Activated T-helper 2 cell treated with anti-CD3 and anti-CD28 coated beads, Interferon-gamma antibody, Interleukin-2, Interleukin-4, amounts not matched to agents 10 μg/mL and 5 μg/mL and 100 μg/mL, durations not matched to agents 14 hours and 24 hours and 36 hours (primary cell): ENCODE measurements around the gene ERICH6. TPM values are rescaled to one million over a fixed set of nuclear protein-coding genes. Genes with fewer than 3 reads are reported as not detected.

Experiments used
- DNase-seq: peaks from one replicate; pipeline ENCODE4 v3.0.0; 2021; ENCODE audit warnings: low spot score
- H3K27ac Mint-ChIP-seq: one replicate; pipeline ENCODE4 v1.8.0; 2021; ENCODE audit warnings: mixed read lengths
- H3K27me3 Mint-ChIP-seq: one replicate; pipeline ENCODE4 v1.8.0; 2021; ENCODE audit warnings: low read depth, mixed read lengths
- H3K36me3 Mint-ChIP-seq: one replicate; pipeline ENCODE4 v1.8.0; 2021; ENCODE audit warnings: low read depth, mixed read lengths
- H3K4me1 Mint-ChIP-seq: one replicate; pipeline ENCODE4 v1.8.0; 2021; ENCODE audit warnings: low read depth, mixed read lengths
- H3K4me3 Mint-ChIP-seq: one replicate; pipeline ENCODE4 v1.8.0; 2021; ENCODE audit warnings: low read depth, mild to moderate bottlenecking, moderate library complexity, mixed read lengths
- H3K9me3 Mint-ChIP-seq: one replicate; pipeline ENCODE4 v1.8.0; 2021; ENCODE audit warnings: mixed read lengths
- intact Hi-C: fragments of 100-400 bp; cut with micrococcal nuclease; formaldehyde crosslinking; loops from one replicate; pipeline ENCODE4 v1.15.1; 2023
- total RNA-seq: library from RNA; stranded (reverse); gene quantifications from 2 replicates; pipeline ENCODE4 v1.2.3, GENCODE V29; 2022

Gene ERICH6
- total RNA-seq, 1 donor from 2014 or later = 0.21 TPM

DNA sequence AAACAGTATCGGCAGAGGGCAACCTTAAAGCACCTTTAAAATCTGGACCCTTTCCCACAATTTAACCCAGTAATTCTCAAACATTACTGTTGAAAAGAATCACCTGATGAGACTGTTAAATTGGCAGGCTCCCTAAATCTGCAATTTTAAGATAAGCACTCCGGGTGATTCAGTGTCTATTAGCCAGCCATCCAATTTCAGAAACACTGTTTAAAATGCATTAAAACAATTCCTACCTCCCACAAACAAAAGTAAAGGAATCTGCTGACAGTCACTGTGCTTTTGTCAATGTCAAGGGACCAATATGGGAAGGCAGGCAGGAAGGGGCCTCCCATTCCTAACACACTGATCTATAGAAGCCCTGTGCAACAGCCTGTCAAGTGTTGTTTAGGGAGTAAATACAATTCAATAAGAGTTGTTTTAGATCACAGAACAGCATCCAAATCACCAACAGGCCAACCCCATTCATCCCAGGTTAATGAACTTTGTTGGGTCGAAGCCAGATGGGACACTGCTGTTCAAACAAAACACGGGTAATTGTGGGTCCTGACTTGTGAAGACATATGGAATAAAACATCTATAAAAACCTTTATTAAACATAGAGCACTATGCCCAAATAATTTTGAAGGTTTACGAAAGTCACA is 37.9 kb upstream of the ERICH6 start:
- Mint-ChIP-seq H3K27me3 (no peaks in the 10 kb centered on the region), H3K36me3 (peaks cover 71% of the 10 kb centered on the region), H3K4me3 (peak overlapping the region; percentile 14), H3K4me1 (peaks cover 91% of the 10 kb centered on the region), H3K9me3 (no peaks in the 10 kb centered on the region), H3K27ac (peak overlapping the region; percentile 100)
- DNase-seq = no peak
- intact Hi-C loops = no loop called here

DNA sequence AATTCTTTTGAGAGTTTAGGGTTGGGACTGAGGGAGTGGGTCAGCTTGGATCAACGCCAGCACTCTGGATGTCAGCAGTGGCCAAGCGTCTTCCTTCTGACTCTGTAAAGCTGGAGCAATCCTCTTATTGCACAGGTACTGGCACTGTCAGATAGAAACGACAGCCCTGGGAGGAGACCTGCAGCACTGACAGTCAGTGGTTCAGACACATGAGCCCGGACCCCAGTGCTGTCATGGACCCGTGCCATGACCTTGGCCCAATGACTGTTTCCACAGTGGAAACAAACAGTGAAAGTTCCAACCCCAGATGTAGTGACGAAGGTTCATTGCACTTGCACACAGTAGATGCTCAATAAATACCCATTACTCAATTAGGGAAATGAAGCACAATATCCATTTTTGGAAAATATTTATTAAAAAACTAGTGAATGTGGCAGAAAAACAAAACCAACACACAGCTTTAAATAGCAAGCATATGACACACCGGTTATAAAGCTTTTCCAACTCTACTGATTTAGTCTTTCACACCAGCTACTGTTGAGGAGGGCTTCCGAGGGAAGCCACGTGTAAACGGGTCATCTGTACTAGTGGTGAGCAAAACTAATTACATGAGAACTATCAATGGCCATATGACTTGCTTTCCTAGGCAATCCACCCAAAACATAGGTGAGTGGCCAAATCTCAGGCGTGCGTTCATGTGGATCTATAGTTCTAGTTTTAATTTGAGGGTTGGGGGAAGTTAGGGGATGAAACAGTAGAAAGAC is 37.2 kb upstream of the ERICH6 start:
- peaks cover 92% of the 10 kb centered on the region for H3K4me1 Mint-ChIP-seq
- H3K27me3 Mint-ChIP-seq = no peaks in the 10 kb centered on the region
- no peaks in the 10 kb centered on the region for H3K9me3 Mint-ChIP-seq
- peak overlapping the region; percentile 100 for H3K27ac Mint-ChIP-seq
- peak overlapping the region; percentile 77 for H3K4me3 Mint-ChIP-seq
- DNase-seq = no peak
- H3K36me3 Mint-ChIP-seq = peaks cover 71% of the 10 kb centered on the region
- intact Hi-C loops = loop anchor here (1.0 kb wide), 2 partner anchors 10 to 564 kb away; no protein-coding TSS in a partner anchor

DNA sequence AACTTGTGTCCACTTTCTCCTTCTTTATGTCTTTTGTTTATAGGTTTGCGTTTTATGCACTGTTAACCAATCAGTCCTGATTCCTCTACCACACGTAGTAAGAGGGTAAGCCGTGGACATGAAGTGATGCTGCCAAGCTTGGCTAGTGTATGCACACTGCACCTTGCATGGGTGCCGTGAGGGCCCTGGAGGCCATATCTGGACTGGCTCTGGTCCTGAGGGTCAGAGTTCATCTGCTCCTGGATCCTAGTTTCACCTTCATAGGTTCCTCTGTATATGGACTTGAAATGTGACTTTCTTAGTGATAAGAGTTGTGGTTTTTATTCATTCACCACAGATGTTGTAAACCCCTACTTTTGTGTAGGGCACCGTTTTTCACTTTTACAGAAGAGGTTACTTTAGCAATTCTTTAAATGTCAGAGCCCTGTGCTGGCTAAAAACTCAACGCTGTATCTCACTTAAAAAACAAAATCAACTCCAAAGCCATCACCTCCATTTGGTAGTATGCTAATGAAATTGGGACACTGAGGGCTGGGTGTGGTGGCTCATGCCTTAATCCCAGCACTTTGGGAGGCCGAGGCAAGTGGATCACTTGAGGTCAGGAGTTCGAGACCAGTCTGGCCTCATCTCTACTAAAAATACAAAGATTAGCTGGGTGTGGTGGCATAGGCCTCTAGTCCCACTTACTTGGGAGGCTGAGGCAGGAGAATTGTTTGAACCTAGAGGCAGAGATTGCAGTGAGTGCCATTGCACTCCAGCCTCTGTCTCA is 36.3 kb upstream of the ERICH6 start:
- peak overlapping the region; percentile 100 for H3K27ac Mint-ChIP-seq
- H3K4me3 Mint-ChIP-seq = peak overlapping the region; percentile 77
- no peaks in the 10 kb centered on the region for H3K27me3 Mint-ChIP-seq
- no peaks in the 10 kb centered on the region for H3K9me3 Mint-ChIP-seq
- intact Hi-C loops = loop anchor here (1.0 to 10.0 kb wide), 7 partner anchors 11 to 1455 kb away; partner anchors contain the start of genes MED12L, SELENOT and TSC22D2
- peaks cover 95% of the 10 kb centered on the region for H3K4me1 Mint-ChIP-seq
- no peak for DNase-seq
- peaks cover 74% of the 10 kb centered on the region for H3K36me3 Mint-ChIP-seq

DNA sequence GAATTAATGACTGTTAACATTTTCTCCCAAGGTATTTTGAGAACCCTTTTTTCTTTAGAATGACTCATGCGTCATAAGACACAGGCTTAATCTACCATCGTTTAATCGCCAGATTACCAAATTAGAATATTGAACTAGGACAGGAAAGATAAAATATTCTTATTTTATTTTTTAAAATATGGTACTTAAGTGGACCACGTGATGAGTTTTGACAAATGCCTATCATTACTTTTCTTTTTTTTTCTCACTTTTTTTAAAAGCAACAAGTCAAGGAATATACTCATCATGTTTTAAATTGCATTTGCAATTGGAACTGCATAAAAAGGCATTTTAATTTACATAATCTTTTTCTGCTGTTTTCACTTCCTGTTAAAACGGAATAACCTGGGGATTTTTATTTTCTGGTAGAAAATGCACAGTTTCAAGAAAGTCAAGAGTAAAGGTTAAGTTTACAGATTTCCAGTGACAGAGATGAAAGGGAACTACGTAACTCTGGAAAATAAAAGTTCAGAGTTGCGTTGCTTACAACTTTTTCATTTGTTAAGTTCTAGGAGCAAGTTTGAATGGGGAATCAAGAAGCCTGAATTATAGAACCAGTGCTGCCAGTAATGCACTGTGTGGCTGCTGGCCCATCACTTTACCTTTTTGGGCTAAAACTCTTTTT is 35.6 kb upstream of the ERICH6 start:
- DNase-seq = no peak
- intact Hi-C loops = loop anchor here (2.0 to 10.0 kb wide), 5 partner anchors 137 to 1455 kb away; partner anchors contain the start of genes MED12L, SELENOT and TSC22D2
- Mint-ChIP-seq H3K36me3 (peaks cover 69% of the 10 kb centered on the region), H3K4me3 (peak overlapping the region; percentile 6), H3K4me1 (peaks cover 91% of the 10 kb centered on the region), H3K27ac (peak overlapping the region; percentile 100), H3K9me3 (no peaks in the 10 kb centered on the region), H3K27me3 (no peaks in the 10 kb centered on the region)

DNA sequence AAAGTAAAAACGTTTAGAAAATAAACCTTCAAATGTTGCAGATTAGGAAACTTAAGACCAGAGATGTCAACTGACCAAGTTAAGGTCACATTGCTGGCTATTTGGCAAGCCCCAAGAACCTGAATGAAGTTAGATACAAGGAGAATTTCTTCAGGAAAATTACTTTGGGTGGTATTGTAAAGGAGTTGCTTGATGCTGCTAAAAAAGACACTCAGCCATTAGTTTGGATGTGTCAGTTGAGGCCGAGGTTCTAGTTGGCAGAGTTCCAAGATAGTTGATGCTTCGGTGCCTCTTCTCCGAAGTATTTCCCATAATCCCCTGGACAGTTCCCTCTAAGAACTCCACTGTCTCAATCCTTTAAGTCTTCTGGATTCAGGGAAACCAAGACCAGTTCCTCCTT is 35.0 kb upstream of the ERICH6 start:
- peak overlapping the region; percentile 100 for H3K27ac Mint-ChIP-seq
- peaks cover 62% of the 10 kb centered on the region for H3K36me3 Mint-ChIP-seq
- H3K27me3 Mint-ChIP-seq = no peaks in the 10 kb centered on the region
- H3K4me1 Mint-ChIP-seq = peaks cover 91% of the 10 kb centered on the region
- no peaks in the 10 kb centered on the region for H3K9me3 Mint-ChIP-seq
- peak overlapping the region; percentile 47 for H3K4me3 Mint-ChIP-seq
- intact Hi-C loops = loop anchor here (1.0 to 10.0 kb wide), 8 partner anchors 15 to 1456 kb away; partner anchors contain the start of genes MED12L, SELENOT and TSC22D2
- DNase-seq = no peak

DNA sequence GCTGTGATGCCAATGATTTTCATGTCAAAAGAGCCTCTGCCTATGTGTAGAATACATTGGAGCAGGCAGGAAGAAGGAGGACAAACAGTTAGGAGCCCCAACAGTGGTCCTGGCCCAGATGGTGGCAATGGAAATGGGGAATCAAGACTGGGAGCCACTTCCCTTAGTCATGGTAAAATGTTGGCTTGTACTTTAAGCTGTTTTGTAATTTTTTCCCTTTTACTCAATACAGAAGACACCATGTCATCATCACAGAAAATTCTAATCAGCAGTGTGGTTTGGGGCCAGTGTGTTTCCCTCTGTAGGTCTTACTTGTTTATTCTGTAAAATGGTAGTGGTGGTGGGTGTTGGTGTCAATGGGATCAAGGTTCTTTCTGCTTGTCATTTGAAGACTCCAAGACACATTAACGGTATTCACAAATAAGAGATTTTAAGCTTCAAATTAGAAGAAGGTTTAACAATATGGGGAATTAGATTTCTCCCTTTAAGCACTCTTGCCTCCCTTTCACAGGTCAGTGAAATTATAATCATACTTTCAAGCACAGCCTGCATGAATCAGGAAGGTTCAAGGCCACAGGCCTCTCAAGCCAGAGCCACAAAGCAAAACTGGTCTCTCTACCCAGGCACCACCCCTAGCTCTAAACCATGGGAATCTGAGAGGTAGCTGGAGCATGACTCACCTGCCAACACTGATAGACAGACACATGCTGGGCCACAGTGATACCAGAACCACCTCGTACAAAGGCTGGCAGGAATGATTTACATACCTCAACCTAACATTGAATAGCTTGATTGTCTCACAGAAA is 34.4 kb upstream of the ERICH6 start:
- Mint-ChIP-seq H3K27ac (peak overlapping the region; percentile 100), H3K4me1 (peaks cover 91% of the 10 kb centered on the region), H3K4me3 (peak overlapping the region; percentile 53), H3K9me3 (no peaks in the 10 kb centered on the region), H3K36me3 (peaks cover 56% of the 10 kb centered on the region), H3K27me3 (no peaks in the 10 kb centered on the region)
- intact Hi-C loops = loop anchor here (1.0 to 10.0 kb wide), 8 partner anchors 15 to 1457 kb away; partner anchors contain the start of genes MED12L, SELENOT and TSC22D2
- no peak for DNase-seq

DNA sequence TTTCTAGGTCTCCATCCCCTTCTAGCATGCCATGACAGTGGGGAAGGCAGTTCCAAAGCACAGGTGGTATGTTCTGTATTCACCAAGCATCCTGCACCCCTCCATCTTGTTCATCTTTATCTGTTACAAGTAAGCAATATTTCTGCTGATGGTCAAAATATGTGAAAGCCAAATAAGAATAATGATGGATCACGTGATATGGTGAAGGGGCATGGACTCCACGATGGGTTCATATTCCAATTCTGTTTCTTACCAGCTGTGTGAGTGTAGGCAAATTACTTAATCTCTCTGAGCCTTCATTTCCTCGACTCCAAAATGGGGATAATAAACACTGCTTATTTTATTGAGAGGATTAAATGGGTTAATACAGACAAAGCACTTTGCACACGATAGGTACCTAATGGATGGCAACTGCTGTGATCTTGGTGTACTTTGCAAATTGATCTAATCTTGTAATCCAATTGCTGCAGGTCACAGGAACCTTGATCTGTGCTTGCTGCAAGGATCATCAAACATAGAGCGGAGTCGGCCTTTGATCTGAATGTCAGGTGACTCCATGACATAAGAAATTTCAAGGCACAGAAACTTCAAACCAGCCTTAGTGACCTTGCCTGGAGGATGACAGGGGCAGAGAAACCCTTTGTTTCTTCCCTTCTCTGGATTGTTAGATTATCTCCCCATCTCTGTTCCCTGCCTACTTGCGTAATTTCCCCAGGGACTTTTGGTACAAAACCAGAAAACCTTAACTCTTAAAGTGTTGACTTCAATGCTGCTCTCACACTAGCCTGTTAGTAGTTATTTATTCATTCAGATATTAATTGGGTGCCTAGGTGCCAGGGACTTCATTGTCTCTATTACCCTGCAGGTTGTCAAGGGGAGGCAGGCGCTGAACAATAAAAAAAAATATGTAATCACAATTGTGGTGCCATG is 33.4 kb upstream of the ERICH6 start:
- H3K36me3 Mint-ChIP-seq = peaks cover 47% of the 10 kb centered on the region
- H3K4me1 Mint-ChIP-seq = peaks cover 85% of the 10 kb centered on the region
- intact Hi-C loops = loop anchor here (10.0 kb wide), 2 partner anchors 348 to 1458 kb away; partner anchors contain the start of gene MED12L
- no peaks in the 10 kb centered on the region for H3K27me3 Mint-ChIP-seq
- no peaks in the 10 kb centered on the region for H3K9me3 Mint-ChIP-seq
- no peak for DNase-seq
- peak overlapping the region; percentile 100 for H3K27ac Mint-ChIP-seq
- H3K4me3 Mint-ChIP-seq = peak overlapping the region; percentile 53

DNA sequence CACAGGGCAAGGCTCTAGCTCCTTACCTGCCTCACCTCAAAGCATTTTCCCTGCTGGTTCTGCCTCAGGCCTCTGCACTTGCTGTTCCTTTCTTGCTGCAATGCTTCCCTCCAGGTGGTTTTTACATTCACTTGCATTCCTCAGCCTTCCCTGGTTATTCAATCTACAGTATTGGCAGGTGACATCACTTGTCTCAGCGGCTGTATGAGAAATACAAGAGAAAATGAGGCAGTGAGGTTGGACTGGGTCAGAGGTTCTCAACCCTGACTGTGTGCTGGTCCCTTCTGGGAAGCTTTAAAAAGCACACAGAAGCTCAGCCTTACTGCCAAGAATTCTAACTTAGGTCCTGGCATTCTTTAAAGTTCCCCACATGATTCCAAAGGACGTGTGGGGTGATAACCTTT is 32.6 kb upstream of the ERICH6 start:
- DNase-seq = no peak
- no peak overlapping the region for H3K27ac Mint-ChIP-seq
- intact Hi-C loops = loop anchor here (10.0 kb wide), 2 partner anchors 348 to 1458 kb away; partner anchors contain the start of gene MED12L

DNA sequence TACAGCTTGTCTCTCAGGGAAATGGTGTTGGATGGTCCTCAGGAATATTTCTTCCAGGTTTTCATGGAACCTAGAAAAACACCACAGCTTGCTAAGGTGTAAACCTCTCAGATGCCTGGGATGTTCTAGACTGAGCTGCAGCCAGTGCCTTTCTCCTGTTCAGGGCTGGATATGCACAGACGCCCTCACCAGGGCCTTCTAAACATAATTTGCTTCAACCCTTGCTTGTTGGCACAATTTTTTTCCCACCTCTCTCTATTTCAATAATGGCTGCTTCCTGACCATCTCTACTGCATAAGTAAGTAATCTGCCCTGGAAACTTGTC is 31.0 kb upstream of the ERICH6 start:
- Mint-ChIP-seq H3K27me3 (no peaks in the 10 kb centered on the region), H3K36me3 (peaks cover 29% of the 10 kb centered on the region), H3K9me3 (no peaks in the 10 kb centered on the region), H3K27ac (no peak overlapping the region), H3K4me3 (no peak overlapping the region), H3K4me1 (peaks cover 66% of the 10 kb centered on the region)
- DNase-seq = no peak
- intact Hi-C loops = loop anchor here (10.0 kb wide), 2 partner anchors 350 to 1460 kb away; partner anchors contain the start of gene MED12L

More for the DNA sequence above, 32.6 kb upstream of the ERICH6 start:
- Mint-ChIP-seq H3K27me3 (no peaks in the 10 kb centered on the region), H3K36me3 (peaks cover 39% of the 10 kb centered on the region), H3K4me1 (peaks cover 78% of the 10 kb centered on the region), H3K9me3 (no peaks in the 10 kb centered on the region), H3K4me3 (no peak overlapping the region)

DNA sequence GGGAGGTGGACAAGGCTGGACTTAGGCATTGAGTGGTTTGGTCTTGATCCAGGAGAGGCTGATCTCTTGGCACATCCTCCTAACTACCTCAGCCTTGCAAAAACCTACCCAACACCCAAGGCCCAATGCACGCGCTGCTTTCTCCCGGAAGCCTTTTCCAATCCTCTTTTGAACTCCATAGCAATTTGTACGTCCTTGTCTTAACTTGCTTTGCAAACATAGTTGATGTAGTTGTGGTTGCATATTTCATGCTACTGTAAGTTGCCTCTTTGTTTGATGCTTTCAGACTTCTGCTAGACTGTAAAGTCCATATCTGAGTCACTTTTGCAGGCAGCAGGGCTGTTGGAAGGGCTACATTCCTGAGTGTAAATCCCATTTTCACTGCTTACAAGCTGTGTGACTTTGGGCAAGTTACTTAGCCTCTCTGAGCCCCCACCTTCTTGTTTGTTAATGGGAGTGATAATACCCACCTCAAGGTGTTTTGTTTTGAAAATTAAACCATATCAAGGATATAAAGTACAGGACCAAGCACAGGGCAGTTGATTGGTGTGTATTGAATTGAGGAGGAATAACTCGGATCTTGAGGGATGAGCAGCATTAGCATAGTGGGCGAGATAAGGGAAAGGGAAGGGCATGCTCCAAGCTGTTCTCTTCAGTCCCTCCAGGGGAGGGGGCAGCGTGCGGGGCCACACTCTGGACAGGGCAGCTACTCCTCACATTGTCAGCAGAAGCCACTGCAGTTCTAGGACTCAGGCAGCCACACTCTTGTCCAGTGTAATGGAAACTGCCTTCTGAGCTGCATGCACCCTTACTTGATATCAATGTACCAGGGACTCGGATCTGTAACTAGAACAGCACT is 30.4 kb upstream of the ERICH6 start:
- intact Hi-C loops = loop anchor here (10.0 kb wide), 2 partner anchors 351 to 1461 kb away; partner anchors contain the start of gene MED12L
- Mint-ChIP-seq H3K27me3 (no peaks in the 10 kb centered on the region), H3K4me3 (no peak overlapping the region), H3K9me3 (no peaks in the 10 kb centered on the region), H3K27ac (no peak overlapping the region), H3K36me3 (peaks cover 28% of the 10 kb centered on the region), H3K4me1 (peaks cover 61% of the 10 kb centered on the region)
- no peak for DNase-seq
